GM12892 (cell line): Measurements from ENCODE around the gene TENT5C.

Experiments
- POLR2A ChIP-seq: IDR thresholded peaks from 2 replicates; pipeline ENCODE4 v1.6.1; 2011; ENCODE audit warnings: low read depth, low read length, control low read depth
- POLR2AphosphoS5 ChIP-seq: IDR thresholded peaks from 2 replicates; pipeline ENCODE4 v1.6.1; 2011; ENCODE audit warnings: low read depth, low read length, control low read depth
- TAF1 ChIP-seq: IDR thresholded peaks from 2 replicates; pipeline ENCODE4 v1.6.1; 2011; ENCODE audit warnings: low read depth, mild to moderate bottlenecking, control low read depth, low read length, borderline replicate concordance

DNA sequence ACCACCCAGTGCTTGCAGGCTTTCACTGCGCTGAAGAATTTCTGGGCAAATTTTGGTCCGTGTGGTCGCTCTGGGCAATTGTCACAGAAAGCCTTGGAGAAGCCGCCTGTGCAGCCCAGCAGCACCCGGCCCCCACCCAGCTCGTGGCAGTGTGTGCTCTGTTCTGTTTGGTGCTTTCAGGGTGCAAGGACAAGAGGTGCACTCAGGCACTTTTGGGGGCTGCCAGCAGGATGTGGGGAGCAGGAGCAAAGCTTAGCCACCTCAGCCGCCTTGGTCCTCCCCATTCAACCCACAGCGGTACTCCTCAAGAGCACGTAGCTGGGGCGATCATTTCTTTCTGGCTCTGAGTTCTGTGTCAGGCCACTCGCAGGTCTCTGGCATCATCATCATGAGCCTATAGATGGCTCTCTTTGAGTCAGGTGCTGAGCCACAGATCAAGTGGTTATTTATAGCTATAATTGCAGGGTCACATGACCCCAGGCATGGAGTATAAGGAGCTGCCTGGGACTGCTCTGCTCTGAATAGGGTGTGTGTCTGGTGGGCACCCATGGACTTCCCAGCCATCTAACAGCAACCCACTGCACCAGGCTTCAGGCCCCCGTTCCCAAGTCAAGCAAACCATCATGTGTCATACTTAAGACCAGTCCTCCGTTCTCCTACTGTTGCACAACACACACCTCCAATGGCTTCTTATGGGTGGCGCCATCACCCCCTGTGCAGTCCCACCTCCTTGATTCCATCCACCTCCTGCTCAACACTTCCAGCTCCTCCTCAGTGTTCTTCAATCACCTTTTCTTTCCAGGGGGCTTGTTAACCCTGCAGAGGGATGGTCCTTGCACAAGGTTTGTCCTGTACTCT, 18.1 kb upstream of the TENT5C start:
- TF ChIP-seq POLR2AphosphoS5 (no peak), POLR2A (no peak), TAF1 (no peak)
